HCT116 (cell line): ENCODE measurements around the gene GTF2H4.
A peak's percentile ranks its signal among the peaks of the same experiment; 100 is the strongest.
"Not testable (repeated sequence)": the region's sequence is repeated elsewhere in the genome, so short reads cannot be mapped to it uniquely, and the experiment has no call there.

Source experiments
- CBX3 ChIP-seq: IDR thresholded peaks from 2 replicates; pipeline ENCODE4 v1.6.1; 2012; ENCODE audit warnings: low read depth
- EZH2 ChIP-seq: fragments of 200-600 bp; sonication (generic); IDR thresholded peaks from 2 replicates; pipeline ENCODE4 v1.6.1; 2017; ENCODE audit warnings: antibody characterized with exemption, mixed run types
- FOSL1 ChIP-seq: IDR thresholded peaks from 2 replicates; pipeline ENCODE4 v1.6.1; 2012; ENCODE audit warnings: low read depth
- MAX ChIP-seq: IDR thresholded peaks from 2 replicates; pipeline ENCODE4 v1.6.1; 2012
- POLR2A ChIP-seq: IDR thresholded peaks from 2 replicates; pipeline ENCODE4 v1.7.0; 2011; ENCODE audit warnings: borderline replicate concordance; ENCODE audit not compliant: insufficient read depth, insufficient read length; ENCODE audit errors: extremely low read depth
- REST ChIP-seq: IDR thresholded peaks from 2 replicates; pipeline ENCODE4 v1.6.1; 2012; ENCODE audit warnings: low read depth
- SRF ChIP-seq: IDR thresholded peaks from 2 replicates; pipeline ENCODE4 v1.6.1; 2012; ENCODE audit warnings: low read depth
- TCF7L2 ChIP-seq: IDR thresholded peaks from 2 replicates; pipeline ENCODE4 v1.7.0; 2011; ENCODE audit warnings: borderline replicate concordance, inconsistent platforms; ENCODE audit not compliant: insufficient read depth, insufficient read length; ENCODE audit errors: extremely low read depth
- ZBTB33 ChIP-seq: IDR thresholded peaks from 2 replicates; pipeline ENCODE4 v1.6.1; 2011; ENCODE audit warnings: mild to moderate bottlenecking, low read length, moderate library complexity; ENCODE audit not compliant: insufficient replicate concordance; ENCODE audit errors: extremely low read depth
- TF ChIP-seq, protein P1 (sequence below), 3 experiments: fragments of 200-600 bp in 1 of 3; sonication (generic) in 1 of 3; IDR thresholded peaks in 2 of 3; conservative IDR thresholded peaks in 1 of 3; 2 replicates each; pipeline ENCODE4 v1.5.1; 2012 to 2017; ENCODE audit warnings: low read depth in 2 of 3, low read length in 2 of 3, antibody characterized with exemption in 1 of 3, borderline replicate concordance in 1 of 3, control low read depth in 1 of 3, mild to moderate bottlenecking in 1 of 3, mixed read lengths in 1 of 3, mixed run types in 1 of 3, moderate library complexity in 1 of 3; ENCODE audit not compliant: insufficient read depth in 1 of 3

DNA sequence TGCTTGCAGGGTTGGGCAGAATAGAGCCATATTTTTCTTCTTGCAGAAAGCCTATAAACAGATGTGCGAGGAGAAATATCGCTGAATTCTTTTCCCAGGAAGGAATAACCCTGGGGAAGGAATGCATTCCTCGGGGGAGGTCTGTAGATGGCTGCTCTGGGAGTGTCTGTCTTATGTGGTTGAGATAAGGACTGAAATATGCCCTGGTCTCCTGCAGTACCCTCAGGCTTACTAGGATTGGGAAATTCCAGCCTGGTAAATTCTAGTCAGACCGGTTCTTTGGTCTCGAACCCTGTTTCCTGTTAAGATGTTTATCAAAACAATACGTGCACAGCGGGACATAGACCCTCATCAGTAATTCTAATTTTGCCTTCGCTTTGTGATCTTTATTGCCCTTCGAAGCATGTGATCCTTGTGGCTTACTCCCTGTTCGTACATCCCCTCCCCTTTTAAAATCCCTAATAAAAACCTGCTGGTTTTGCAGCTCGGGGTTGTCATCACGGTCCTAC, 38.7 kb upstream of the GTF2H4 start:
- TF ChIP-seq, protein P1, sequence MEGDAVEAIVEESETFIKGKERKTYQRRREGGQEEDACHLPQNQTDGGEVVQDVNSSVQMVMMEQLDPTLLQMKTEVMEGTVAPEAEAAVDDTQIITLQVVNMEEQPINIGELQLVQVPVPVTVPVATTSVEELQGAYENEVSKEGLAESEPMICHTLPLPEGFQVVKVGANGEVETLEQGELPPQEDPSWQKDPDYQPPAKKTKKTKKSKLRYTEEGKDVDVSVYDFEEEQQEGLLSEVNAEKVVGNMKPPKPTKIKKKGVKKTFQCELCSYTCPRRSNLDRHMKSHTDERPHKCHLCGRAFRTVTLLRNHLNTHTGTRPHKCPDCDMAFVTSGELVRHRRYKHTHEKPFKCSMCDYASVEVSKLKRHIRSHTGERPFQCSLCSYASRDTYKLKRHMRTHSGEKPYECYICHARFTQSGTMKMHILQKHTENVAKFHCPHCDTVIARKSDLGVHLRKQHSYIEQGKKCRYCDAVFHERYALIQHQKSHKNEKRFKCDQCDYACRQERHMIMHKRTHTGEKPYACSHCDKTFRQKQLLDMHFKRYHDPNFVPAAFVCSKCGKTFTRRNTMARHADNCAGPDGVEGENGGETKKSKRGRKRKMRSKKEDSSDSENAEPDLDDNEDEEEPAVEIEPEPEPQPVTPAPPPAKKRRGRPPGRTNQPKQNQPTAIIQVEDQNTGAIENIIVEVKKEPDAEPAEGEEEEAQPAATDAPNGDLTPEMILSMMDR (IDR thresholded peaks at IDR 0.05 in 2 of 3, conservative IDR thresholded peaks at IDR 0.05 in 1 of 3; ENCODE audit: borderline replicate concordance in 1 of 3, insufficient read depth in 1 of 3, low read depth in 2 of 3, low read length in 2 of 3): not testable (repeated sequence)
- TF ChIP-seq MAX, EZH2, POLR2A, ZBTB33, SRF, REST, FOSL1: not testable (repeated sequence)
- peak; percentile 21 for TF ChIP-seq TCF7L2
- 0 out of 2 replicates have a peak, but pooled peaks have one; percentile 60 for TF ChIP-seq CBX3
